AG04449 (cell line): ENCODE data around the gene C12orf56.

Source experiments
- CTCF ChIA-PET: fragments of 350-600 bp; formaldehyde crosslinking; extraction: SDS; loops from one replicate; lab custom pipeline; 2021; ENCODE audit warnings: antibody characterized with exemption; lab: Yijun Ruan, JAX
- POLR2A ChIA-PET: fragments of 400-600, 350-600 bp; formaldehyde crosslinking; extraction: SDS; loops from one replicate; lab custom pipeline; 2020; ENCODE audit warnings: antibody characterized with exemption, inconsistent platforms; lab: Yijun Ruan, JAX
- DNase-seq: peaks from one replicate; pipeline ENCODE4 v3.0.0-alpha.2; 2010; ENCODE audit warnings: low read depth, low spot score
- H3K4me3 ChIP-seq: 2 replicates; pipeline ENCODE4 v1.5.1; 2011; ENCODE audit warnings: low read depth, mild to moderate bottlenecking, control low read depth, low read length
- TF ChIP-seq, protein P1 (sequence below): IDR thresholded peaks from one replicate; pipeline ENCODE4 v1.5.1; 2011; ENCODE audit warnings: mild to moderate bottlenecking, moderate library complexity, low read length, control low read depth, inconsistent platforms; ENCODE audit not compliant: insufficient read depth; ENCODE audit errors: missing control alignments

Gene C12orf56

DNA sequence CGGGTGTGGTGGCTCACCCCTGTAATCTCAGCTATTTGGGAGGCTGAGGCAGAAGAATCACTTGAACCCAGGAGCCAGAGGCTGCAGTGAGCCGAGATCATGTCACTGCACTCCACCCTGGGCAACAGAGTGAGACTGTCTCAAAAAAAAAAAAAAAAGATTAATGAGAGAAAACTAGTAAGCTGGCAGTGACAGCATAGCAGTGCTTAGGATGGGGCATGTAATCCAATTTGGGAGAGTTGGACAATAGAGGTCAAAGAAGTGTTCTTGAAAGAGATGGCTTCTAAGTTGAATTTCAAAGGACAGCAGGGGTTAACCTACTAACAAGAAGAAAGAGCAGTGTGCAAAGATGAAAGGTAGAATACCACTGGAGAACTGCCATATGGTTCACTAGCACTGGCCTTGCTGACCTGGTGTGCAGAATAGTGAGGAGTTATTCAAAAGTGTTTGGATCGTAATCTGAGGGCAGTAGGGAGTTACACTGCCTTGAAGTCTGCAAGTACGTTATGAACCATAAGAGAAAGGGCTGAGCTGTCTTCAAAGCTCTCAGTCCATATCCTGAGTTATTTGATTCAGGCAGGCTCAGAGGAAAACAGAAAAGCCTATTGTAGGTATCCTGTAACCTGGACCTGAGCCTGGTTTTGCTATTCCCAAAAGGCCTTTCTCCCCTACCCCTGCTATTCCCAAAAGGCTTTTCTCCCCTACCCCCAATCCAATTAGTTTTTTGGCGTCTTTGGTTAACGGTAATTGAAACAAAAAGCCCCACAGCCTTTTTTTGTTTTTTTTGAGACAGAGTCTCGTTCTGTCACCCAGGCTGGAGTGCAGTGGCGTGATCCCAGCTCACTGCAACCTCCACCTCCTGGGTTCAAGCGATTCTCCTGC lies 17.0 kb upstream of the C12orf56 start:
- TF ChIP-seq, protein P1, sequence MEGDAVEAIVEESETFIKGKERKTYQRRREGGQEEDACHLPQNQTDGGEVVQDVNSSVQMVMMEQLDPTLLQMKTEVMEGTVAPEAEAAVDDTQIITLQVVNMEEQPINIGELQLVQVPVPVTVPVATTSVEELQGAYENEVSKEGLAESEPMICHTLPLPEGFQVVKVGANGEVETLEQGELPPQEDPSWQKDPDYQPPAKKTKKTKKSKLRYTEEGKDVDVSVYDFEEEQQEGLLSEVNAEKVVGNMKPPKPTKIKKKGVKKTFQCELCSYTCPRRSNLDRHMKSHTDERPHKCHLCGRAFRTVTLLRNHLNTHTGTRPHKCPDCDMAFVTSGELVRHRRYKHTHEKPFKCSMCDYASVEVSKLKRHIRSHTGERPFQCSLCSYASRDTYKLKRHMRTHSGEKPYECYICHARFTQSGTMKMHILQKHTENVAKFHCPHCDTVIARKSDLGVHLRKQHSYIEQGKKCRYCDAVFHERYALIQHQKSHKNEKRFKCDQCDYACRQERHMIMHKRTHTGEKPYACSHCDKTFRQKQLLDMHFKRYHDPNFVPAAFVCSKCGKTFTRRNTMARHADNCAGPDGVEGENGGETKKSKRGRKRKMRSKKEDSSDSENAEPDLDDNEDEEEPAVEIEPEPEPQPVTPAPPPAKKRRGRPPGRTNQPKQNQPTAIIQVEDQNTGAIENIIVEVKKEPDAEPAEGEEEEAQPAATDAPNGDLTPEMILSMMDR, result no peak
- ChIA-PET POLR2A (interaction anchor here (0.6 to 0.7 kb wide), 2 partner anchors 25 to 66 kb away, joined by 3 to 4 read pairs; no protein-coding TSS in a partner anchor), CTCF (no interaction called here)
- no peak overlapping the region for H3K4me3 ChIP-seq
- no peak for DNase-seq

DNA sequence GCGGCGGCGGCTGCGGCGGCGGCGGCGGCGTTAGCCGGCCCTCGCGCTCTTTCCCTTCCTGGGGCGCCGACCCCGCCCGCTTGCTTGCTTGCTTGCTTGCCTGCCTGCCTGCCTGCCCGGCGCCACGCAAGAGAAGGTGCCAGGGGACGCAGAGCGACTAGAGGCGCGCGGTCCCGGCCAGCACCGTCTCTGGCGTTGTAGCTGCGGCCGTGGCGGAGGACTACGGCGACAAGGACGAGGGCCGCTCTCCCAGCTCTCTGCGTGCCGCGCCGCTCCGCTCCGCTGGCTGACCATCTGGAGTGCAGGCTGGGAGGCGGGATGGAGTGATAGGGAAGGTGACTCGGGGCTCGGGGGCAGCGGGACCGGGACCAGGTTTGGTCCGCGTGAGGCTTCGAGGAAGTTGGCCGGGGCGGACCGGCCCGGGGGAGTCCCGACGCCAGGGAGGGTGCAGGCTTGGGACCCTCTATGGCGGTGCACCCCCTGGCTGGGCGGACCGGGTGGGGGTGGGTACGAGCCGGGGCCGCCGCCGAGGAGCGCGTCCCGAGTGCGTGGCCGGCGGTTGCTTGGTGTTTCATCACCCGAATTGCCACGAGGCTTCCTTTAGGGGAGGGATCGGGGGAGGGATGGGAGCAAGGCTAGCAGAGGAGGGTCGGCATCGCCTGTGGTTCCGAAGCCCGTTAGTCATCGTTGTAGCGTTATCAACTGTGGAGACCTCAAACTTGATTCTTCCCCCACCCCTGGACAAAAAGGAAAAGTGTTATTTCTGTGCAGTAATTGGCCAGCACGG lies 14.1 kb upstream of the C12orf56 start:
- DNase-seq, result peak; percentile 47
- TF ChIP-seq, protein P1, result no peak
- peak overlapping the region; percentile 98 for H3K4me3 ChIP-seq
- ChIA-PET POLR2A (interaction anchor here (1.0 kb wide), 1 partner anchor 9 kb away, joined by 4 read pairs; no protein-coding TSS in a partner anchor), CTCF (no interaction called here)

DNA sequence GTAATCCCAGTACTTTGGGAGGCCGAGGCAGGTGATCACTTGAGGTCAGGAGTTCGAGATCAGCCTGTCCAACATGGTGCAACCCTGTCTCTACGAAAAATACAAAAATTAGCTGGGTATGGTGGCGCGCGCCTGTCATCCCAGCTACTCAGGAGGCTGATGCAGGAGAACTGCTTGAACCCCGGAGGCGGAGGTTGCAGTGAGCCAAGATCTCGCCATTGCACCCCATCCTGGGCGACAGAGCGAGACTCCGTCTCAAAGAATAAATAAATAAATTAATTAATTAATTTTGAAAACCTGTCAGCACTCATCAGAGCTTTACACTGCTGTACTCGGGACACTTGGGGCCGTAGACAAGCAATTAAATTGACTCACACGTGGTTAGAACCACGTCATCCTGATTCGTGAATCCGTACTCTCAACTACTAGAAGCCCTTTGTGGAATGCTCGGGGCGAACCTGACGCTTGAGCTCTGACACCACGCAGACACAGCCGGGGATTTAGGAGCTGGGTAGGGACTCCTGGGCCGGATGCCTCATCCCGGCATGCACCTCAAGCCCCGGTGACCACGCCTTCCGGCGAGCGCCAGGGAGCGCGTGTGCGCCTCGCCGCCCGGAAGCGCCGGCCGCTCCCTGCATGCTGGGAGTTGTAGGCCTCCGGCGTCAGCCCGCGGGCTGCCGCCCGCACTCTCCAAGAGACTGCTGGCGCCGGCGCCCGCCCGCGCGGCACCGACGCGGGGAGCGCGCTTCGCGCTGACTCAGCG lies 13.3 kb upstream of the C12orf56 start, which contains the start of gene XPOT:
Gene XPOT (plus strand): TSS at position 686 of the 763 bp plus-strand sequence. CDS start 5,644 bp downstream, outside the sequence.
- TF ChIP-seq, protein P1, result no peak
- H3K4me3 ChIP-seq, result peak within 1 kb of the TSS; percentile 98
- ChIA-PET CTCF (no interaction called here), POLR2A (interaction anchor here (1.0 kb wide), 1 partner anchor 8 kb away, joined by 4 read pairs; no protein-coding TSS in a partner anchor)
- peak; percentile 82 for DNase-seq

DNA sequence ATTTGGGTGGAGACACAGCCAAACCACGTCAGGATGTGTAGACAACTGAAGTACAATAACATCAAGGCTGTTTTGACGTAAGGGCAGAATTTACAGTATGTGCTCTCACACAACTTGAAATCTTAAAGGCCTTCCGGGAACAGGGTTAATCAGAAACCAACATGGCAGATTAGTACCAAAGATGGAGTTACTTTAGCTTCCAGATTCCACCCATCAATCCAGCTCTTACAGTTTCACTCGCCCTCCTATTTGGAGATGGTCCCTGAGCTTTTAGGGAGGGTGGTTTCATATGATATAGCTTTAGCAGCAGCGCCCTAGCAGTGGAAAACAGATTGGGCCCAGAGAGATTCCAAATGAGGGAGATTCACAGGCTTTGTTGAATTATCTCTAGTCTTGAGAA lies 11.6 kb upstream of the C12orf56 start:
- TF ChIP-seq, protein P1, result no peak
- CTCF ChIA-PET, result no interaction called here

DNA sequence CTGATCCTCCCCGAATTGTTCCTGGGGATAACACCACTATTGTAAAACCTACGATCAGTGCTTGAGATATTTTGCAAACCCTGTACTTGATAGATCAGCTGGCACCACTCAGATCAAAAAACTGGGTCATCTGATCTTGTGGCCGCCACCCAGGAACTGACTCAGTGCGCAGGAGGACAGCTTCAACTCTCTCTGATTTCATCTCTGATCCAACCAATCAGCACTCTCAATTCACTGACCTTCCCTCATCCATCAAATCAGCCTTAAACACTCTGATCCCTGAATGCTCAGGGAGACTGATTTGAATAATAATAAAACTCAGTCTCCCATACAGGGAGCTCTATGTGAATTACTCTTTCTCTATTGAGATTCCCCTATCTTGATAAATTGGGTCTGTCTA lies 9.5 kb upstream of the C12orf56 start:
- POLR2A ChIA-PET, result no interaction called here
- H3K4me3 ChIP-seq, result no peak overlapping the region
- CTCF ChIA-PET, result interaction anchor here (2.2 kb wide), 1 partner anchor 10 kb away, joined by 12 read pairs; the partner anchor contains the start of gene C12orf56
- TF ChIP-seq, protein P1, result no peak
- DNase-seq, result no peak

More for the DNA sequence above, 11.6 kb upstream of the C12orf56 start:
- DNase-seq, result no peak
- no peak overlapping the region for H3K4me3 ChIP-seq
- POLR2A ChIA-PET, result no interaction called here
